OCI-LY1 (cell line): Measurements from ENCODE around the gene C16orf95.

Experiments
- H2AFZ ChIP-seq: fragments of 200-600 bp; sonication (generic), shearing (Covaris generic); 2 replicates; pipeline ENCODE4 v1.6.0; 2014; ENCODE audit warnings: antibody characterized with exemption, mild to moderate bottlenecking, low read length
- H3F3A ChIP-seq: fragments of 200-600 bp; sonication (generic), shearing (Covaris generic); 2 replicates; pipeline ENCODE4 v1.6.0; 2014; ENCODE audit warnings: mild to moderate bottlenecking, antibody characterized with exemption, low read length, moderate library complexity; ENCODE audit not compliant: insufficient read depth
- H3K27ac ChIP-seq: fragments of 200-600 bp; sonication (generic); 2 replicates; pipeline ENCODE4 v1.5.1; 2014; ENCODE audit warnings: low read length, mixed run types, mild to moderate bottlenecking, low read depth; ENCODE audit not compliant: poor library complexity, severe bottlenecking
- H3K27me3 ChIP-seq: fragments of 200-600 bp; sonication (generic); 2 replicates; pipeline ENCODE4 v1.6.0; 2014; ENCODE audit warnings: antibody characterized with exemption, mild to moderate bottlenecking, low read length, moderate library complexity; ENCODE audit not compliant: insufficient read depth
- H3K36me3 ChIP-seq: fragments of 200-600 bp; sonication (generic); 2 replicates; pipeline ENCODE4 v1.6.1; 2014; ENCODE audit warnings: mild to moderate bottlenecking, antibody characterized with exemption, low read length, moderate library complexity, mixed read lengths; ENCODE audit not compliant: insufficient read depth
- H3K4me1 ChIP-seq: fragments of 200-600 bp; sonication (generic); 2 replicates; pipeline ENCODE4 v1.5.1; 2014; ENCODE audit warnings: mild to moderate bottlenecking, low read length, moderate library complexity; ENCODE audit not compliant: insufficient read depth, severe bottlenecking
- H3K4me2 ChIP-seq: fragments of 200-600 bp; sonication (generic), shearing (Covaris generic); 2 replicates; pipeline ENCODE4 v1.6.1; 2014; ENCODE audit warnings: low read length
- H3K4me3 ChIP-seq: fragments of 200-600 bp; sonication (generic); 2 replicates; pipeline ENCODE4 v1.5.1; 2014; ENCODE audit warnings: low read length, low read depth, mild to moderate bottlenecking, mixed read lengths; ENCODE audit not compliant: poor library complexity, severe bottlenecking
- H3K79me2 ChIP-seq: fragments of 200-600 bp; shearing (Covaris generic); 2 replicates; pipeline ENCODE4 v1.6.1; 2016; ENCODE audit warnings: mixed run types, low read length, mixed read lengths; ENCODE audit not compliant: insufficient read depth
- H3K9ac ChIP-seq: fragments of 200-600 bp; sonication (generic), shearing (Covaris generic); 2 replicates; pipeline ENCODE4 v1.6.1; 2014; ENCODE audit warnings: mild to moderate bottlenecking, low read length, mixed read lengths
- H3K9me2 ChIP-seq: fragments of 200-600 bp; sonication (generic), shearing (Covaris generic); 2 replicates; pipeline ENCODE4 v1.6.1; 2014; ENCODE audit warnings: low read depth, mild to moderate bottlenecking, low read length, mixed read lengths
- H3K9me3 ChIP-seq: fragments of 200-600 bp; shearing (Covaris generic); 2 replicates; pipeline ENCODE4 v1.6.1; 2014; ENCODE audit warnings: low read length, mixed read lengths
- H4K20me1 ChIP-seq: fragments of 200-600 bp; sonication (generic), shearing (Covaris generic); 2 replicates; pipeline ENCODE4 v1.6.0; 2016; ENCODE audit warnings: mild to moderate bottlenecking, low read length; ENCODE audit not compliant: insufficient read depth
- CTCF ChIP-seq: fragments of 200-600 bp; sonication (generic), shearing (Covaris generic); IDR thresholded peaks from 2 replicates; pipeline ENCODE4 v1.5.1; 2017; ENCODE audit warnings: mild to moderate bottlenecking, antibody characterized with exemption, low read length, moderate library complexity, mixed read lengths
- EZH2 ChIP-seq: fragments of 200-600 bp; sonication (generic), shearing (Covaris generic); IDR thresholded peaks from 2 replicates; pipeline ENCODE4 v1.8.0; 2017; ENCODE audit warnings: borderline replicate concordance, mixed run types, mild to moderate bottlenecking, antibody characterized with exemption, low read length, moderate library complexity, mixed read lengths

Gene C16orf95

GRCh38 chr16:87312008-87312407, 5.2 kb downstream of the C16orf95 start:
- Histone ChIP-seq H3K27me3 (no peaks in the 10 kb centered on the region), H3K4me3 (no peak overlapping the region), H3K36me3 (no peaks in the 10 kb centered on the region; the same call in 1 of the 2 replicates), H2AFZ (no peak overlapping the region), H3K79me2 (no peaks in the 10 kb centered on the region), H3K4me2 (no peak overlapping the region), H4K20me1 (no peaks in the 10 kb centered on the region), H3K9me3 (no peaks in the 10 kb centered on the region), H3F3A (no peaks in the 10 kb centered on the region), H3K27ac (no peak overlapping the region), H3K9me2 (no peaks in the 10 kb centered on the region), H3K9ac (no peak overlapping the region), H3K4me1 (peaks cover 5% of the 10 kb centered on the region)
- TF ChIP-seq CTCF, result no peak
- no peak for TF ChIP-seq EZH2

DNA sequence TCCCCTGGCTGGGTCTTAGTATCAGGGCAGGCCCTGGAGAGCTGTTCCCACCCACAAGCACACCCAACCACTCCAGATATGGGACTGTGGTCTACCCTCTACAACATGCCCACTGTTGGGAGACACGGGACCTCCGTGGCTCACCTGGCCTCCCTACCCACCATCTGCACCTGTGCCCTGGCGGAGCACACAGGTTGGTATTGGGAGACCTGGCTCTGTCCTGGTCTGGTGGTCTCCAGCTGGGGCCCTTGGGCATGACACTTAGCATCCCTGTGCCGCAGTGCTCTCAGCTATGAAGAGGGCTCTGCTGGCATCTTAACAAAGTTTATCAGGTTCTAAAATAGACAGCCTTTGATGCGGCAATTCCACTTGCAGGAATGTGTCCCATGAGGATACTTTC, 5.8 kb downstream of the C16orf95 start:
- H3K9me3 ChIP-seq, result no peaks in the 10 kb centered on the region
- H3K4me3 ChIP-seq, result no peak overlapping the region
- H3K27me3 ChIP-seq, result no peaks in the 10 kb centered on the region
- H4K20me1 ChIP-seq, result no peaks in the 10 kb centered on the region
- no peak overlapping the region for H2AFZ ChIP-seq
- H3K4me2 ChIP-seq, result no peak overlapping the region
- no peaks in the 10 kb centered on the region; the same call in 1 of the 2 replicates for H3K36me3 ChIP-seq
- H3K79me2 ChIP-seq, result no peaks in the 10 kb centered on the region
- TF ChIP-seq EZH2 (no peak), CTCF (no peak)
- H3K9ac ChIP-seq, result no peak overlapping the region
- no peak overlapping the region for H3K27ac ChIP-seq
- H3K9me2 ChIP-seq, result no peaks in the 10 kb centered on the region
- H3F3A ChIP-seq, result no peaks in the 10 kb centered on the region
- H3K4me1 ChIP-seq, result peaks cover 3% of the 10 kb centered on the region

- H3K4me2 ChIP-seq, result no peak overlapping the region
- H3K27me3 ChIP-seq, result no peaks in the 10 kb centered on the region
- H3K9me3 ChIP-seq, result no peaks in the 10 kb centered on the region
- no peaks in the 10 kb centered on the region for H3K79me2 ChIP-seq
- H3K4me3 ChIP-seq, result no peak overlapping the region
- H4K20me1 ChIP-seq, result no peaks in the 10 kb centered on the region
- no peaks in the 10 kb centered on the region for H3K9me2 ChIP-seq
- H3K36me3 ChIP-seq, result no peaks in the 10 kb centered on the region; the same call in 1 of the 2 replicates
- H3K27ac ChIP-seq, result no peak overlapping the region
- H2AFZ ChIP-seq, result no peak overlapping the region
- no peaks in the 10 kb centered on the region for H3F3A ChIP-seq
- H3K4me1 ChIP-seq, result no peaks in the 10 kb centered on the region
- no peak for TF ChIP-seq CTCF
- TF ChIP-seq EZH2, result no peak
- H3K9ac ChIP-seq, result no peak overlapping the region
Observed at GRCh38 chr16:87310610-87311009, 6.6 kb downstream of the C16orf95 start.
